ENCODE data around the gene SEC14L3.
"Not testable (repeated sequence)": the region's sequence is repeated elsewhere in the genome, so short reads cannot be mapped to it uniquely, and the experiment has no call there.

The SEC14L3 gene

GRCh38 chr22:30486118-30486517, 14.3 kb upstream of the SEC14L3 start:
- DNase-seq (ENCODE audit: low read depth) = no peak

GRCh38 chr22:30485362-30485988, 13.7 kb upstream of the SEC14L3 start:
- DNase-seq (ENCODE audit: low read depth) = no peak

- no peak for DNase-seq (ENCODE audit: low read depth)
Observed at GRCh38 chr22:30483169-30483568, 11.4 kb upstream of the SEC14L3 start.

- DNase-seq (ENCODE audit: low read depth) = no peak
Observed at GRCh38 chr22:30481711-30482110, 9.9 kb upstream of the SEC14L3 start.

- no peak for DNase-seq (ENCODE audit: low read depth)
Observed at GRCh38 chr22:30479981-30480380, 8.2 kb upstream of the SEC14L3 start.

- no peak for DNase-seq (ENCODE audit: low read depth)
Observed at GRCh38 chr22:30474683-30475424, 3.0 kb upstream of the SEC14L3 start.

GRCh38 chr22:30474121-30474520, 2.3 kb upstream of the SEC14L3 start:
- no peak for DNase-seq (ENCODE audit: low read depth)

GRCh38 chr22:30472994-30473720, 1.3 kb upstream of the SEC14L3 start:
- no peak for DNase-seq (ENCODE audit: low read depth)

- no peak for DNase-seq (ENCODE audit: low read depth)
Observed at GRCh38 chr22:30470655-30471054, 1.2 kb downstream of the SEC14L3 start.

GRCh38 chr22:30469165-30469564, 2.7 kb downstream of the SEC14L3 start:
- no peak for DNase-seq (ENCODE audit: low read depth)

- DNase-seq (ENCODE audit: low read depth) = not testable (repeated sequence)
Observed at GRCh38 chr22:30460555-30460954, 11.3 kb downstream of the SEC14L3 start.

GRCh38 chr22:30460147-30460546, 11.7 kb downstream of the SEC14L3 start:
- no peak for DNase-seq (ENCODE audit: low read depth)

GRCh38 chr22:30459181-30460052, 12.4 kb downstream of the SEC14L3 start:
- no peak for DNase-seq (ENCODE audit: low read depth)

GRCh38 chr22:30457981-30458380, 13.8 kb downstream of the SEC14L3 start:
- DNase-seq (ENCODE audit: low read depth) = no peak

GRCh38 chr22:30455075-30455840, 16.6 kb downstream of the SEC14L3 start:
- no peak for DNase-seq (ENCODE audit: low read depth)

GRCh38 chr22:30453731-30454510, 17.9 kb downstream of the SEC14L3 start:
- no peak for DNase-seq (ENCODE audit: low read depth)

GRCh38 chr22:30452861-30453260, 19.0 kb downstream of the SEC14L3 start:
- DNase-seq (ENCODE audit: low read depth) = no peak

- DNase-seq (ENCODE audit: low read depth) = not testable (repeated sequence)
Observed at GRCh38 chr22:30451488-30451887, 20.3 kb downstream of the SEC14L3 start.

- no peak for DNase-seq (ENCODE audit: low read depth)
Observed at GRCh38 chr22:30447656-30448055, 24.2 kb downstream of the SEC14L3 start.

GRCh38 chr22:30445438-30446145, 26.2 kb downstream of the SEC14L3 start:
- DNase-seq (ENCODE audit: low read depth) = no peak
